ENCODE data around the gene KRT27.
"Not testable (repeated sequence)": the region's sequence is repeated elsewhere in the genome, so short reads cannot be mapped to it uniquely, and the experiment has no call there.

Gene KRT27

DNA sequence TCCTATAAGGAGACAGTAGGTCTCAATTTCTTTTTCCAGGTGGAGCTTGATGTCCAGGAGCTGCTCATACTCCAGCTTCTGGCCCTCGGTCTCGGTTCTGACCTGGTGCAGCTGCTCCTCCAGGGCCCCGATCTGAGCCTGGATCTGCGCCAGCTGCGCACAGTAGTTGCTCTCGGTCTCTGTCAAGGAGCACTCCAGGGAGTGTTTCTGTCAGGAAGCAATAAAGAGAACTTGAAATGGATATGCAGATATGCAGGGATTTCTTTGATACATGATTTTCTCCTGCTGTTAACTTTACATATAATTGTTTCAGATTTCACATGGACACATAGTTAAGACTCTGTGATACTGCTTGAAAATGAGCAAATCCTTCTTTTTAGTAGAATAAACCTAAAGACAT, 32.0 kb downstream of the KRT27 start:
- DNase-seq = no peak

DNA sequence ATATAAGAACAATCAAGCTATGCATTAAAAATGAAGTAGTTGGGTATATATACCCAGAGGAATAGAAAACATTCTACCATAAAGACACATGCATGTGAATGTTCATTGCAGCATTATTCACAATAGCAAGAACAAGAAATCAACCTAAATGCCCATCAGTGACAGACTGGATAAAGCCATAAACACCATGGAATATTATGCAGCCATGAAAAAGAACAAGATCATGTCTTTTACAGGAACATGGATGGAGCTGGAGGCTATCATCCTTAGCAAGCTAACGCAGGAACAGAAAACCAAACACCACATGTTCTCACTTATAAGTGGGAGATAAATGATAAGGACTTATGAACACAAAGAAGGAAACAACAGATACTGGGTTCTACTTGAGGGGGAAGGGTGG, 33.7 kb downstream of the KRT27 start:
- not testable (repeated sequence) for DNase-seq

DNA sequence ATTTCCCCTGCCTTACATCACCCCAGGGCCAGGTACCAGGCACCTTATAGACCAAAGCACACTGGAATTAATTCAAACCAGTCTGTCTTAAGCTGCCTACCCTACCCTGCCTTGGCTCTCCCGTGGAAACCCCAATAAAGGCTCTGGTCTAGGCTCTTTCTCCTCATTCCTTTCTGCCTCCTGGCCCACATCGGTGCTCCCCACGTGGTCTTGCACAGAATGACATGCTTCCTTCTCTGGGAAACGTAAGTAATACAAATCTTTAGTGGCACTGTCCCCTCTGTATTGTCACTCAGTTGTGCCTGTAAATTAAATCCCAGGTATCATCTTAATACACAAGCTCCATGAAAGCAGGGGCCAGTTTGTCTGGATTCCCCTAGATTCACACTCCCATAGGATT, 43.8 kb downstream of the KRT27 start:
- no peak for DNase-seq

- no peak for DNase-seq
Observed at GRCh38 chr17:40735016-40735415, 47.3 kb downstream of the KRT27 start.

GRCh38 chr17:40734018-40734417, 48.3 kb downstream of the KRT27 start:
- no peak for DNase-seq

DNA sequence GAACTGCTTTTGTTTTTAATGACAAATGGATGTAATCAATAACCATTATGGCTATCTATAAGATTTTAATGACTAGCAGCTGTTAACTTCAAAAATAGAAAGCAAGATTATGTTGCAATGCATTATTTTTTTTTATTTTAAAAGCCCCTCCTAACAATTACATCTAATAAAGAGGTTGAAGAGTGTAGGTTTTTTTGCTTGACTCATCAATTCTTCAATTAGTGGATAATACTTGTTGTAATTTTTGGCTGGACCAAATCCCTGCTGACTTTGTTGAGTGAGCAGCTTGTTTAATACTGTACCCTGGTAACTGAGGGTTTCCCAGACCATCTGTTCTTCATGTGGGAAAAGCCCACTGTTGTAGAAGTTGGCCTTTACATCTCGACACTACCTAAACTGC, 51.4 kb downstream of the KRT27 start:
- DNase-seq = no peak

DNA sequence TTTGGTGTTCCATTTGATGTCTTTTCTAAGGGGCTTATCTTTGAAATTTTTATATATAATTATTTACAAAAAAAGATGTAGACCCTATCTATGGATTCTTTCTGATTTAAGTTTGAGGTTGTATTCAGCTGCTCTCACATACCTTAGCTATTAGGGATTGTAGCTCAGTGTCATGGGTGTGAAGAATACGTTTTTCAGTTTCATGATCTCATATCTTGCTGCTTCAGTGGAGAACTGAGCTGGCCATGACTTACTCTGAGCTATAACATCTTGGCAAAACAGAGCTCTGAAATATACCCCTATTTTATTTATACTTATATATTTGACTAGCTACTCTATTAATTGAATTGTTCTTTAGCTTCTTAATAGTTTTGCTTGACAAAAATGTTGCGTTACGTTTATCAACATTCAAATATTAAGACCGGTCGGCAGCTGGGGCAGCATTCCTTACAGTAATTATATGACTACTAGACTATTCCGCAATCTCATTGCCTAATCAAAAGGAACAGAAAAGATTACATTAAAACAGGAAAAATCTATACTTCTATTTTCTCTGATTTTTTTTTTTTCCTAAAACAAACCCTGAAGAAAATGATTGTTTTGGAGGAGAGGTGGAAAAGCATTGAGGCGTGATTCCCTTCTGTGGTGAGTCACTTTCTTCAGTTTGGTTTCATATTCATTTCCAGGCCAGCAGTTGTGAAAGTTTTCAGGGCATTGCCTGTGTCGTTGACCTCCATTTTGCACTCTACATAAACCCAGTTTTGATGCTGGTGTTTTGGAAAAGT, 54.7 kb downstream of the KRT27 start:
- no peak for DNase-seq

- DNase-seq = no peak
Observed at GRCh38 chr17:40726919-40727318, 55.4 kb downstream of the KRT27 start.

Data from NCI-H510A treated with DMSO at 0.1 percent for 48 hours (cell line).